K562 (cell line): ENCODE data around the gene TSPAN16. TPM values are rescaled to one million over a fixed set of nuclear protein-coding genes. Genes with fewer than 3 reads are reported as not detected.

Experiments
- CAMTA2 ChIP-seq: fragments of 250-450 bp; sonication (Bioruptor Pico); conservative IDR thresholded peaks from 2 replicates; pipeline ENCODE4 v1.5.1; 2022
- CCAR2 ChIP-seq: fragments of 200-400 bp; formaldehyde crosslinking; IDR thresholded peaks from 2 replicates; pipeline ENCODE4 v1.6.1; 2017; ENCODE audit warnings: mild to moderate bottlenecking, low read depth, low read length
- CREBBP ChIP-seq: IDR thresholded peaks from one replicate; pipeline ENCODE4 v1.6.1; 2012; ENCODE audit warnings: low read depth, mild to moderate bottlenecking, control low read depth, inconsistent platforms, low read length
- ETV6 ChIP-seq, 3 experiments: fragments of 150-350 bp in 1 of 3; sonication (generic) in 1 of 3; formaldehyde crosslinking in 1 of 3; IDR thresholded peaks; 2 replicates each; pipeline versions ENCODE4 v1.6.1 to v1.8.0; 2014 to 2022; ENCODE audit warnings: borderline replicate concordance in 2 of 3, low read depth in 2 of 3, antibody characterized with exemption in 1 of 3, low read length in 1 of 3, mild to moderate bottlenecking in 1 of 3, missing genetic modification reagents in 1 of 3
- FOXM1 ChIP-seq, 2 experiments: fragments of 450-650 bp in 1 of 2; sonication (generic) in 1 of 2; formaldehyde crosslinking in 1 of 2; IDR thresholded peaks; 2 replicates each; pipeline versions ENCODE4 v1.6.1 to v1.9.0; 2017 to 2022; ENCODE audit warnings: low read depth in 2 of 2, mild to moderate bottlenecking in 2 of 2, missing genetic modification reagents in 1 of 2, moderate library complexity in 1 of 2
- GATAD2A ChIP-seq: fragments of 450-650 bp; IDR thresholded peaks from 2 replicates; pipeline ENCODE4 v1.6.1; 2017
- HIVEP1 ChIP-seq: fragments of 250-450 bp; sonication (Bioruptor Pico); IDR thresholded peaks from 2 replicates; pipeline ENCODE4 v1.4.0; 2020; ENCODE audit warnings: mild to moderate bottlenecking
- JUN ChIP-seq, 2 experiments: sonication (generic) in 1 of 2; formaldehyde crosslinking in 1 of 2; IDR thresholded peaks; 2 replicates each; pipeline versions ENCODE4 v1.6.1 to v1.8.0; 2012 to 2022; ENCODE audit warnings: borderline replicate concordance in 2 of 2, mild to moderate bottlenecking in 2 of 2, improper control_type of control experiment in 1 of 2, low read depth in 1 of 2, low read length in 1 of 2, missing genetic modification reagents in 1 of 2
- KLF1 ChIP-seq: fragments of 450-650 bp; IDR thresholded peaks from 2 replicates; pipeline ENCODE4 v1.6.1; 2016; ENCODE audit warnings: missing genetic modification characterization, missing compliant biosample characterization
- MIER1 ChIP-seq: fragments of 450-650 bp; IDR thresholded peaks from 2 replicates; pipeline ENCODE4 v1.6.1; 2016; ENCODE audit warnings: antibody characterized with exemption, mild to moderate bottlenecking, low read depth
- MTA2 ChIP-seq: fragments of 450-650 bp; IDR thresholded peaks from 2 replicates; pipeline ENCODE4 v1.6.1; 2016; ENCODE audit warnings: low read depth
- NFRKB ChIP-seq: fragments of 450-650 bp; IDR thresholded peaks from 2 replicates; pipeline ENCODE4 v1.6.1; 2016; ENCODE audit warnings: low read depth
- PHF8 ChIP-seq: fragments of 200-600 bp; sonication (generic); IDR thresholded peaks from 2 replicates; pipeline ENCODE4 v1.6.1; 2012; ENCODE audit warnings: mixed run types, mild to moderate bottlenecking, inconsistent platforms, low read length, moderate library complexity, borderline replicate concordance
- SMARCE1 ChIP-seq: fragments of 450-650 bp; IDR thresholded peaks from 2 replicates; pipeline ENCODE4 v1.7.1; 2016; ENCODE audit warnings: mild to moderate bottlenecking
- SRSF9 ChIP-seq: fragments of 200-400 bp; formaldehyde crosslinking; IDR thresholded peaks from 2 replicates; pipeline ENCODE4 v1.6.1; 2017; ENCODE audit warnings: low read depth, low read length, borderline replicate concordance
- TBL1XR1 ChIP-seq, 2 experiments: IDR thresholded peaks; 2 replicates each; pipeline ENCODE4 v1.6.1; 2012; ENCODE audit warnings: improper control_type of control experiment in 2 of 2, low read length in 2 of 2, mild to moderate bottlenecking in 1 of 2
- ZFP36 ChIP-seq: fragments of 150-350 bp; IDR thresholded peaks from 2 replicates; pipeline ENCODE4 v1.6.1; 2018; ENCODE audit warnings: low read length, low read depth; ENCODE audit not compliant: partially characterized antibody
- ZNF134 ChIP-seq: fragments of 250-450 bp; sonication (Bioruptor Pico); conservative IDR thresholded peaks from 2 replicates; pipeline ENCODE4 v1.4.0; 2020
- polyA plus RNA-seq, 8 experiments: library from polyadenylated mRNA; depleted of rRNA in 4 of 8; stranded (reverse) in 5 of 8; unstranded in 3 of 8; fragments of >200 nt; fragmentation: Nextera tagmentation in 2 of 8; fragmentation: Illumina TruSeq in 1 of 8; extraction: Ambion mirVana in 2 of 8; extraction: Trizol in 1 of 8; gene quantifications; 2 replicates each; pipeline versions ENCODE4 v1.2.1 to v1.2.3, GENCODE V29; 2011 to 2014; ENCODE audit warnings: inconsistent platforms in 1 of 8, missing spikeins in 1 of 8
- total RNA-seq, 7 experiments: library from RNA; depleted of rRNA in 6 of 7; stranded (reverse); fragments of >200 nt in 6 of 7; fragmentation: Illumina TruSeq in 2 of 7; extraction: Trizol in 2 of 7; gene quantifications; 2 replicates each; pipeline versions ENCODE4 v1.2.1 to v1.2.3, GENCODE V29; 2011 to 2021; ENCODE audit warnings: low replicate concordance in 1 of 7
- TF ChIP-seq, protein P1 (sequence below), 2 experiments: fragments of 450-650 bp; IDR thresholded peaks; 2 replicates each; pipeline ENCODE4 v1.6.1; 2018; ENCODE audit warnings: mild to moderate bottlenecking in 2 of 2, low read depth in 1 of 2; ENCODE audit not compliant: partially characterized antibody in 2 of 2
- TF ChIP-seq, protein P2 (sequence below): fragments of 450-650 bp; IDR thresholded peaks from 2 replicates; pipeline ENCODE4 v1.6.1; 2016
- TF ChIP-seq, protein P3 (sequence below), 2 experiments: IDR thresholded peaks; 2 replicates each; pipeline ENCODE4 v1.6.1; 2012; ENCODE audit warnings: improper control_type of control experiment in 2 of 2, low read depth in 2 of 2, low read length in 2 of 2, borderline replicate concordance in 1 of 2

Gene TSPAN16
- total and polyA plus RNA-seq, 9 of the 15 experiments (the other 6 are each of a cell fraction or from before 2014, with no cell fraction given), result not detected

DNA sequence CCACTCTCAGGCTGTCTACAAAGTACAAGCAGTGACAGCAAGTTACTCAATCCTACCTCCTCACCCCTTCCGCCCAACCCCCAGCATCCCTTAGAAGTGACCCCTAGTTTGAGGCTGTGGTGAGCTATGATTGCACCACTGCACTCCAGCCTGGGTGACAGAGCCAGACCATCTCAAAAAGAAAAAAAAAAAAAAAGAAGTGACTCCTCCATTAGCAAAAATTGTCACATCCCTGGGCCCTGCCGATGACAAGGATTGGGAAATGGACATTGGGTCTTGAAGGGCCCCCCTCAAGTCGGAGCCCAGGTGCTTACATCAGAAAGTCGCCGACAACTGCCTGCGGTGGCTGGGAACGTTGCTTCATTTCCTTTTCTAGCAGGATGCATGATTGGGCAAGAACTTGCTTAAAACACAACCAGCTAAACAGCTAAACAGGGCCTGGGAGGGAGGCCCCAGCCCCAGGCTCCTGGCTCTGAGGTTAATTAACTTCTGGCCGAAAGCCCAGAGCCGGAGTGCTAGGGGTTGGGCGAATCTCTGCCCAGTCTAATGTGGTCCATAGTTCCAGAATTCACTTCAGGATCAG lies 28.2 kb downstream of the TSPAN16 start (continued):
- TF ChIP-seq ZNF134 (CRISPR knock-in tag) (no peak), ZFP36 (no peak), SRSF9 (no peak), CCAR2 (no peak), SMARCE1 (peak; percentile 73; the same call in 1 of the 2 replicates), MTA2 (no peak), MIER1 (no peak), TBL1XR1 (IDR thresholded peaks at IDR 0.05; ENCODE audit: low read length in 2 of 2) (no peak), CREBBP (no peak), NFRKB (no peak), ETV6 (IDR thresholded peaks at IDR 0.05; ENCODE audit: borderline replicate concordance in 1 of 2, low read depth in 2 of 2, low read length in 1 of 2) (no peak), ETV6 (CRISPR knock-in tag; IDR thresholded peaks at IDR 0.05; ENCODE audit: borderline replicate concordance) (no peak), FOXM1 (IDR thresholded peaks at IDR 0.05; ENCODE audit: low read depth) (peak; percentile 61; the same call in 1 of the 2 replicates), FOXM1 (CRISPR knock-in tag; IDR thresholded peaks at IDR 0.05; ENCODE audit: low read depth) (no peak), GATAD2A (no peak), CAMTA2 (no peak), JUN (IDR thresholded peaks at IDR 0.05; ENCODE audit: borderline replicate concordance, low read depth, low read length) (0 out of 2 replicates have a peak, but pooled peaks have one; percentile 12), JUN (CRISPR knock-in tag; IDR thresholded peaks at IDR 0.05; ENCODE audit: borderline replicate concordance) (no peak), KLF1 (tag) (no peak), HIVEP1 (CRISPR knock-in tag) (no peak), PHF8 (no peak; the same call in 1 of the 2 replicates)
- TF ChIP-seq, protein P1, sequence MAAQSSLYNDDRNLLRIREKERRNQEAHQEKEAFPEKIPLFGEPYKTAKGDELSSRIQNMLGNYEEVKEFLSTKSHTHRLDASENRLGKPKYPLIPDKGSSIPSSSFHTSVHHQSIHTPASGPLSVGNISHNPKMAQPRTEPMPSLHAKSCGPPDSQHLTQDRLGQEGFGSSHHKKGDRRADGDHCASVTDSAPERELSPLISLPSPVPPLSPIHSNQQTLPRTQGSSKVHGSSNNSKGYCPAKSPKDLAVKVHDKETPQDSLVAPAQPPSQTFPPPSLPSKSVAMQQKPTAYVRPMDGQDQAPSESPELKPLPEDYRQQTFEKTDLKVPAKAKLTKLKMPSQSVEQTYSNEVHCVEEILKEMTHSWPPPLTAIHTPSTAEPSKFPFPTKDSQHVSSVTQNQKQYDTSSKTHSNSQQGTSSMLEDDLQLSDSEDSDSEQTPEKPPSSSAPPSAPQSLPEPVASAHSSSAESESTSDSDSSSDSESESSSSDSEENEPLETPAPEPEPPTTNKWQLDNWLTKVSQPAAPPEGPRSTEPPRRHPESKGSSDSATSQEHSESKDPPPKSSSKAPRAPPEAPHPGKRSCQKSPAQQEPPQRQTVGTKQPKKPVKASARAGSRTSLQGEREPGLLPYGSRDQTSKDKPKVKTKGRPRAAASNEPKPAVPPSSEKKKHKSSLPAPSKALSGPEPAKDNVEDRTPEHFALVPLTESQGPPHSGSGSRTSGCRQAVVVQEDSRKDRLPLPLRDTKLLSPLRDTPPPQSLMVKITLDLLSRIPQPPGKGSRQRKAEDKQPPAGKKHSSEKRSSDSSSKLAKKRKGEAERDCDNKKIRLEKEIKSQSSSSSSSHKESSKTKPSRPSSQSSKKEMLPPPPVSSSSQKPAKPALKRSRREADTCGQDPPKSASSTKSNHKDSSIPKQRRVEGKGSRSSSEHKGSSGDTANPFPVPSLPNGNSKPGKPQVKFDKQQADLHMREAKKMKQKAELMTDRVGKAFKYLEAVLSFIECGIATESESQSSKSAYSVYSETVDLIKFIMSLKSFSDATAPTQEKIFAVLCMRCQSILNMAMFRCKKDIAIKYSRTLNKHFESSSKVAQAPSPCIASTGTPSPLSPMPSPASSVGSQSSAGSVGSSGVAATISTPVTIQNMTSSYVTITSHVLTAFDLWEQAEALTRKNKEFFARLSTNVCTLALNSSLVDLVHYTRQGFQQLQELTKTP (IDR thresholded peaks at IDR 0.05; ENCODE audit: low read depth in 1 of 2, partially characterized antibody in 2 of 2), result peak in 1 of 2 experiments; percentile 23
- TF ChIP-seq, protein P2, sequence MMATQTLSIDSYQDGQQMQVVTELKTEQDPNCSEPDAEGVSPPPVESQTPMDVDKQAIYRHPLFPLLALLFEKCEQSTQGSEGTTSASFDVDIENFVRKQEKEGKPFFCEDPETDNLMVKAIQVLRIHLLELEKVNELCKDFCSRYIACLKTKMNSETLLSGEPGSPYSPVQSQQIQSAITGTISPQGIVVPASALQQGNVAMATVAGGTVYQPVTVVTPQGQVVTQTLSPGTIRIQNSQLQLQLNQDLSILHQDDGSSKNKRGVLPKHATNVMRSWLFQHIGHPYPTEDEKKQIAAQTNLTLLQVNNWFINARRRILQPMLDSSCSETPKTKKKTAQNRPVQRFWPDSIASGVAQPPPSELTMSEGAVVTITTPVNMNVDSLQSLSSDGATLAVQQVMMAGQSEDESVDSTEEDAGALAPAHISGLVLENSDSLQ, result peak; percentile 17; the same call in 1 of the 2 replicates
- TF ChIP-seq, protein P3, sequence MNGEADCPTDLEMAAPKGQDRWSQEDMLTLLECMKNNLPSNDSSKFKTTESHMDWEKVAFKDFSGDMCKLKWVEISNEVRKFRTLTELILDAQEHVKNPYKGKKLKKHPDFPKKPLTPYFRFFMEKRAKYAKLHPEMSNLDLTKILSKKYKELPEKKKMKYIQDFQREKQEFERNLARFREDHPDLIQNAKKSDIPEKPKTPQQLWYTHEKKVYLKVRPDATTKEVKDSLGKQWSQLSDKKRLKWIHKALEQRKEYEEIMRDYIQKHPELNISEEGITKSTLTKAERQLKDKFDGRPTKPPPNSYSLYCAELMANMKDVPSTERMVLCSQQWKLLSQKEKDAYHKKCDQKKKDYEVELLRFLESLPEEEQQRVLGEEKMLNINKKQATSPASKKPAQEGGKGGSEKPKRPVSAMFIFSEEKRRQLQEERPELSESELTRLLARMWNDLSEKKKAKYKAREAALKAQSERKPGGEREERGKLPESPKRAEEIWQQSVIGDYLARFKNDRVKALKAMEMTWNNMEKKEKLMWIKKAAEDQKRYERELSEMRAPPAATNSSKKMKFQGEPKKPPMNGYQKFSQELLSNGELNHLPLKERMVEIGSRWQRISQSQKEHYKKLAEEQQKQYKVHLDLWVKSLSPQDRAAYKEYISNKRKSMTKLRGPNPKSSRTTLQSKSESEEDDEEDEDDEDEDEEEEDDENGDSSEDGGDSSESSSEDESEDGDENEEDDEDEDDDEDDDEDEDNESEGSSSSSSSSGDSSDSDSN (IDR thresholded peaks at IDR 0.05; ENCODE audit: borderline replicate concordance in 1 of 2, low read depth in 2 of 2, low read length in 2 of 2), result no peak
